Activated T-cell treated with anti-CD3 and anti-CD28 coated beads, Interleukin-2, amount 50 U/mL, for 4 hours (primary cell): Measurements from ENCODE around the gene WWOX. TPM values are rescaled to one million over a fixed set of nuclear protein-coding genes. Genes with fewer than 3 reads are reported as not detected.

Source experiments
- ATAC-seq, 2 donors: fragments of 200-7000 bp; cut with Tn5 transposase; one replicate each; pipeline ENCODE4 v1.10.0; 2021
- DNase-seq: peaks from one replicate; pipeline ENCODE4 v3.0.0-alpha.2; 2020
- H3K27me3 Mint-ChIP-seq: one replicate; pipeline ENCODE4 v1.8.0; 2021; ENCODE audit warnings: low read depth, mixed read lengths
- H3K36me3 Mint-ChIP-seq: one replicate; pipeline ENCODE4 v1.8.0; 2022; ENCODE audit warnings: mixed read lengths; ENCODE audit not compliant: insufficient read depth
- H3K4me1 Mint-ChIP-seq: one replicate; pipeline ENCODE4 v1.8.0; 2021; ENCODE audit warnings: low read depth, mixed read lengths
- H3K4me3 Mint-ChIP-seq: one replicate; pipeline ENCODE4 v1.8.0; 2021; ENCODE audit warnings: mild to moderate bottlenecking, moderate library complexity, mixed read lengths
- H3K9me3 Mint-ChIP-seq: one replicate; pipeline ENCODE4 v1.8.0; 2021; ENCODE audit warnings: mixed read lengths
- total RNA-seq, 3 donors: library from RNA; stranded (reverse); gene quantifications; one replicate each; pipeline ENCODE4 v1.2.1, GENCODE V29; 2021

WWOX gene
- total RNA-seq, 3 donors from 2014 or later: 13.9 to 19.1 (median 18.9) TPM

DNA sequence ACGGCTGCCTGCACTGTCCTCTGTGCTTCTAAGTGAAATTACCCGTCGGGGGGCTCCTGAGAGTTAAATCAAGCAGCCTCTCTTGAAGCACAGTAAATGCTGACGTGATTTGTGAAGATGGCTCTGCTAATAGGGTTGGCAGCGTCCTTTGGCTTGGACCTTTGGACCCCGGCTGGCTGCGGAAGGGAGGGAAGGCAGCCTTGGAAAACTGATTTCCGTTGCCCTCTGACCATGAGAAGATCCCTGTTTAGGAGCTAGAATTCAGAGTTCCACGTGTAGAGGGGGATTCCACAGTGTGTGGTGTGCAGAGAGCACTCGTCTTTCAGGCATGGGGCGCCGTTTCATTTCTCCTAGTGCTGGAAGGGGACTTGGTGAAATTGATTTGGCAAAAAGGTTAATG is 640.8 kb downstream of the WWOX start:
- H3K4me1 Mint-ChIP-seq: peaks cover 27% of the 10 kb centered on the region
- no peak for DNase-seq

GRCh38 chr16:78742501-78743283 is 643.2 kb downstream of the WWOX start:
- H3K27me3 Mint-ChIP-seq: no peaks in the 10 kb centered on the region

More for the DNA sequence above, 640.8 kb downstream of the WWOX start:
- Mint-ChIP-seq H3K27me3 (no peaks in the 10 kb centered on the region), H3K9me3 (no peaks in the 10 kb centered on the region), H3K36me3 (no peaks in the 10 kb centered on the region), H3K4me3 (no peak overlapping the region)
- ATAC-seq: no peak

GRCh38 chr16:78743556-78743955 is 644.1 kb downstream of the WWOX start:
- Mint-ChIP-seq H3K4me3 (peak overlapping the region; percentile 79), H3K9me3 (no peaks in the 10 kb centered on the region), H3K27me3 (no peaks in the 10 kb centered on the region), H3K4me1 (peaks cover 29% of the 10 kb centered on the region), H3K36me3 (peaks cover 4% of the 10 kb centered on the region)
- ATAC-seq (no peak), DNase-seq (no peak)

More at GRCh38 chr16:78742501-78743283, 643.2 kb downstream of the WWOX start:
- H3K4me1 Mint-ChIP-seq: peaks cover 27% of the 10 kb centered on the region
- H3K9me3 Mint-ChIP-seq: no peaks in the 10 kb centered on the region
- H3K36me3 Mint-ChIP-seq: peaks cover 4% of the 10 kb centered on the region
- peak; percentile 71 for DNase-seq
- ATAC-seq: peak; percentile 95 to 97
- H3K4me3 Mint-ChIP-seq: peak overlapping the region; percentile 79

- H3K27me3 Mint-ChIP-seq: no peaks in the 10 kb centered on the region
- no peaks in the 10 kb centered on the region for H3K9me3 Mint-ChIP-seq
- peaks cover 35% of the 10 kb centered on the region for H3K4me1 Mint-ChIP-seq
- H3K4me3 Mint-ChIP-seq: no peak overlapping the region
- DNase-seq (no peak), ATAC-seq (no peak)
- peaks cover 4% of the 10 kb centered on the region for H3K36me3 Mint-ChIP-seq
These were observed 644.6 kb downstream of the WWOX start for GRCh38 chr16:78744099-78744498.

DNA sequence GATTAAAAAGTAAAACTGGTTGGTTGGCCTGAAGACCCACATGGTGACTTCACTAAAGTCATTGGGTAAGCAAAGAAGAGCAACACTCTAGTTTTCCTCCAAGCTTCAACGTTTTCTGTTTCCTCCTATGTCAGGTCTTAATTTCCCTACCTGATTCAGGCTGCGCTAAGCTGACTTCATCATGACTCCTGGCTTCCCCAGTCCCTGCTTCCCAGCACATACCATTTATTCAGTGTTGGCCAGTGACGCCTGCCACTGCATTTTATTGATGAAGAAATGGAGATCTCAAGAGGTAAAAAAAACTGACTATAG is 645.3 kb downstream of the WWOX start:
- no peak for ATAC-seq
- peaks cover 41% of the 10 kb centered on the region for H3K4me1 Mint-ChIP-seq
- no peak overlapping the region for H3K4me3 Mint-ChIP-seq
- peaks cover 4% of the 10 kb centered on the region for H3K36me3 Mint-ChIP-seq
- no peaks in the 10 kb centered on the region for H3K9me3 Mint-ChIP-seq
- no peak for DNase-seq
- no peaks in the 10 kb centered on the region for H3K27me3 Mint-ChIP-seq

- peaks cover 46% of the 10 kb centered on the region for H3K4me1 Mint-ChIP-seq
- ATAC-seq: no peak
- no peak overlapping the region for H3K4me3 Mint-ChIP-seq
- DNase-seq: no peak
- peaks cover 4% of the 10 kb centered on the region for H3K36me3 Mint-ChIP-seq
- H3K27me3 Mint-ChIP-seq: no peaks in the 10 kb centered on the region
- no peaks in the 10 kb centered on the region for H3K9me3 Mint-ChIP-seq
These were observed 645.9 kb downstream of the WWOX start for GRCh38 chr16:78745108-78746019.

GRCh38 chr16:78746718-78747117 is 647.3 kb downstream of the WWOX start:
- Mint-ChIP-seq H3K9me3 (no peaks in the 10 kb centered on the region), H3K4me1 (peaks cover 54% of the 10 kb centered on the region), H3K36me3 (peaks cover 4% of the 10 kb centered on the region), H3K4me3 (no peak overlapping the region), H3K27me3 (no peaks in the 10 kb centered on the region)
- DNase-seq (no peak), ATAC-seq (no peak)

DNA sequence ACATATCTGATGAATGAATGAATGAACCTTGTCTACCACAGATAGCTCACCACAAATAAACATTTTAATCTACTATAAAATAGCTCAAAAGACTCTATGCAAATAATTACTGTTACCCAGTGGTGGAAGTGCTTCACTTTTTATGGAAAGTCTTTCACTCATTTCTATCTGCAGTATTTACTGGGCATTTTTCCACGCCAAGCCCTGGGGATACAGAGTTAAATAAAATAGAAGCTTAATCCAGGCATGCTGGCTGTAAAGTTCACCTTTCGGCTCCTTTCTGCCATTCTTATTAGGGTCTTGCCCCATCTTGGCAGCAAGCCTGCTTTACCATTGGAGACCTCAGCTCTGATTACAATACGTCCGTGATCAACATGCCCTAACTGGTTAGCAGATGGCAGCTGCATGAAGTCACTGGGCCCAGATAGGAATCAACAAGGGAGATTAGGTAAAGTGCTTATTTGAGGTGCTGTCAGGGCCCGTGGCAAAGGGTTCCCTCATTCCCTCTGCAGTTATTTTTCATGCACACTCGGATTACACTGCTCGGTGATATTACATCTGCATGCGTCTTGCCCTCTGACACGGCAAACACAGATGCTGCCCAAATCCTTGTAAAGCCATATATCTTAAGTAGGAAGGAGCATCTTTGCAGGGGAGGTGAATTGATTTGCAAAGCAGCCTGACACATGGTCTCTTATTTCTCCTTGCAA is 648.9 kb downstream of the WWOX start:
- ATAC-seq (no peak), DNase-seq (no peak)
- H3K4me1 Mint-ChIP-seq: peaks cover 40% of the 10 kb centered on the region
- peaks cover 4% of the 10 kb centered on the region for H3K36me3 Mint-ChIP-seq
- H3K27me3 Mint-ChIP-seq: no peaks in the 10 kb centered on the region
- no peak overlapping the region for H3K4me3 Mint-ChIP-seq
- no peaks in the 10 kb centered on the region for H3K9me3 Mint-ChIP-seq

DNA sequence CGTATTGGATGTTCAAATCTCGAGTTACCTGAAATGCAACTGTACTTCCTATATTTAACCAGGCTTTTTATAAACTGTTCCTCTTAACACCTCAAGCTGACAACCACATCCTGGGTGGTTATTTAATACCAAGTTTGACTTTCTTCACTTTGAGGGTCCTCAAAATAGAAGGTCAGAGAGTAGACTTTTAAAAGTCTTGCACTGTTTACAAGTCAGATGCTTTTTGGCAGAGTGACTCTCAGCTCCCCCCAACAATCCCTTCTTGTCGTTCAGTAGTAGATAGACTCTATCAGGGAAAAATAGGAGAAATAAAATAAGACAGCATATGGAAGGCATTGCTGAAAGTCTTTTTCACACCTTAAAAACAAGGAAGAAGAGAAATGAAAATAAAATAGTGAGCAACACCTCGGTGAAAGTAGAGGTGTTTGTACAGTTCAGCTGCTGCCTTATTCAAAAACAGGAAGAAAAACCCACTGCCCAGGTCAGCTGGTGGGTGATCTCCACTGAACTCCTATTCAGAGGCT is 650.4 kb downstream of the WWOX start:
- peaks cover 4% of the 10 kb centered on the region for H3K36me3 Mint-ChIP-seq
- no peak for ATAC-seq
- peaks cover 32% of the 10 kb centered on the region for H3K4me1 Mint-ChIP-seq
- no peak for DNase-seq
- no peaks in the 10 kb centered on the region for H3K27me3 Mint-ChIP-seq
- H3K4me3 Mint-ChIP-seq: peak overlapping the region; percentile 42
- H3K9me3 Mint-ChIP-seq: no peaks in the 10 kb centered on the region

DNA sequence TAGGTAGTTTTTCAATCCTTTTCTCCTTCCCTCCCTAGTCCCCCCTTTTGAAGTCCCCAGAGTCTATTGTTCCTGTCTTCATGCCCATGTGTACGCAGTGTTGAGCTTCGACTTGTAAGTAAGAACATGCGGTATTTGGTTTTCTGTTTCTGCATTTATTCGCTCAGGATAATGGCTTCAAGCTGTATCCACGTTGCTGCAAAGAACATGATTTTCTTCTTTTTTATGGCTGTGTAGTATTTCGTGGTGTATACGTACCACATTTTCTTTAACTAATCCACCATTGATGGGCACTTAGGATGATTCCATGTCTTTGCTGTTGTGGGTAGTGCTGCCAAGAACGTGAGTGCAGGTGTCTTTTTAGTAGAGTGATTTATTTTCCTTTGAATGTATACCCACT is 651.2 kb downstream of the WWOX start:
- ATAC-seq (no peak), DNase-seq (no peak)
- no peak overlapping the region for H3K4me3 Mint-ChIP-seq
- no peaks in the 10 kb centered on the region for H3K27me3 Mint-ChIP-seq
- peaks cover 32% of the 10 kb centered on the region for H3K4me1 Mint-ChIP-seq
- no peaks in the 10 kb centered on the region for H3K9me3 Mint-ChIP-seq
- H3K36me3 Mint-ChIP-seq: peaks cover 4% of the 10 kb centered on the region

DNA sequence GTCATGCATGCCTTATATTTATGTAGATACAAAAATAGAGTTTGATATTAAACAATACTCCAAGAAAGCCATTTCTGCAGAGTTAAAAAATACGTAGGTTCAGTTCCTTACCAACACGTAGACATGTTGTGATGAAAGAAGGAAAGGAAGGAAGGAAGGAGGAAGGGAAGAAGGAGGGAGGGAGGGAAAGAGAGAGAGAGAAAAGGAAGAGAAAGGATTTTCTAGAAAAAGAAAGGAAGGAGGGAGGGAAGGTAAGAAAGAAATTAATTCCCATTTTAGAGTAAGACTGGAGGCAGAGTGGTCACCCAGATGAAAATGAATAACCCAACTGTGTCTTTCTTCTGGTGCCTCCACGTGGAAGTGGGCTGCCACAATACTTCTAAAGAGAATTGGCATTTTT is 652.1 kb downstream of the WWOX start:
- Mint-ChIP-seq H3K27me3 (no peaks in the 10 kb centered on the region), H3K4me3 (no peak overlapping the region), H3K4me1 (peaks cover 32% of the 10 kb centered on the region), H3K9me3 (peaks cover 7% of the 10 kb centered on the region), H3K36me3 (peaks cover 2% of the 10 kb centered on the region)
- ATAC-seq (no peak), DNase-seq (no peak)

- no peaks in the 10 kb centered on the region for H3K27me3 Mint-ChIP-seq
- DNase-seq (no peak), ATAC-seq (no peak)
- H3K36me3 Mint-ChIP-seq: peaks cover 2% of the 10 kb centered on the region
- H3K9me3 Mint-ChIP-seq: peaks cover 8% of the 10 kb centered on the region
- peaks cover 18% of the 10 kb centered on the region for H3K4me1 Mint-ChIP-seq
- no peak overlapping the region for H3K4me3 Mint-ChIP-seq
These were observed 655.3 kb downstream of the WWOX start for GRCh38 chr16:78754713-78755112.

DNA sequence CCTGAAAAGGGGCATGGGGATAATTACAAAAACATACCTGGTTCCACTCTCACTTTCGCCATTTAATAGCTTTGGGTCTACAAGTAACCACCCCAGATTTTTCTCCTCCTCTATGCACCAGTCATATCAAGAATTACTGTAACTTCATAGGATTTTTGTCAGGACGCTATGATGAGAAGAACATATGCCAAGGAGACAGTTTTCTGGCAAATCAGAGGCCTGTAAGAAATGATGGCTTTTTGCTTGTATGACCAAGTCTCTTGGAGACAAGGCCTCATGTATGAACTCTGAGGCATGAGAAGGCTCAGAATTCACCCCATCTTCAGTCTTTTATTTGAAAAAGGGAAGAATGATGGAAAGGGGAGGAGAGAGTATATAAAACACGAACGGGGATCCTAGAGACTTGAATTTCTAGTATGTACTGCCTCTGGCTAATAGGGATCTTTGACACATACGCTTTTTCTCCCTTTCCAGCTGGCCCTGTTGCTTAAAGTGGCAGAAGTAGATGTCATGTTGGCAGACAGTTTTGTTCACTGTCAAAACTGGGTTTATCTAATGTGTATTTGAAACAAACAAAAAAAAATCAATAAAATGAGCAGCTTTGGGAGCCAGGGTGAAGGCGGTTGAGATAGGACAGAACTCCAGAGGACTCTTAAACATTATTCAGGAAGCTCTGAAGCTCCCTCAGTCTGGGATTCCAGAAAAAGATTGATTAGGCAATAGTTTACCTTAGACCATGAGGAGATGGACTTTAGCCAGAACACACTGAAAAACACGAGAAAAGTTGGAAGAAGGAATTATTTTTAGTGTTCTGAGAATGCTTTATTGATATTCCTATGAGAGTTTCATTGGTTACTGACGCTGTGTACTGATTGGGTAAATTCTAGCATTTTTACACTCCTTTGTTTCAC is 656.6 kb downstream of the WWOX start:
- ATAC-seq: no peak
- no peaks in the 10 kb centered on the region for H3K27me3 Mint-ChIP-seq
- H3K9me3 Mint-ChIP-seq: peaks cover 8% of the 10 kb centered on the region
- no peak overlapping the region for H3K4me3 Mint-ChIP-seq
- peaks cover 2% of the 10 kb centered on the region for H3K36me3 Mint-ChIP-seq
- DNase-seq: no peak
- H3K4me1 Mint-ChIP-seq: peaks cover 6% of the 10 kb centered on the region
